NCI-H187 (cell line): Measurements from ENCODE around the gene C1QL2.

Experiments used
- DNase-seq, 2 experiments: peaks; one replicate each; lab custom pipeline; 2025; lab: John Stamatoyannopoulos, UW

Gene C1QL2

GRCh38 chr2:119179202-119179601 is 20.7 kb upstream of the C1QL2 start:
- DNase-seq = no peak

GRCh38 chr2:119178776-119179175 is 20.2 kb upstream of the C1QL2 start:
- DNase-seq = no peak

- DNase-seq = no peak
These were observed 19.3 kb upstream of the C1QL2 start for GRCh38 chr2:119177838-119178190.

DNA sequence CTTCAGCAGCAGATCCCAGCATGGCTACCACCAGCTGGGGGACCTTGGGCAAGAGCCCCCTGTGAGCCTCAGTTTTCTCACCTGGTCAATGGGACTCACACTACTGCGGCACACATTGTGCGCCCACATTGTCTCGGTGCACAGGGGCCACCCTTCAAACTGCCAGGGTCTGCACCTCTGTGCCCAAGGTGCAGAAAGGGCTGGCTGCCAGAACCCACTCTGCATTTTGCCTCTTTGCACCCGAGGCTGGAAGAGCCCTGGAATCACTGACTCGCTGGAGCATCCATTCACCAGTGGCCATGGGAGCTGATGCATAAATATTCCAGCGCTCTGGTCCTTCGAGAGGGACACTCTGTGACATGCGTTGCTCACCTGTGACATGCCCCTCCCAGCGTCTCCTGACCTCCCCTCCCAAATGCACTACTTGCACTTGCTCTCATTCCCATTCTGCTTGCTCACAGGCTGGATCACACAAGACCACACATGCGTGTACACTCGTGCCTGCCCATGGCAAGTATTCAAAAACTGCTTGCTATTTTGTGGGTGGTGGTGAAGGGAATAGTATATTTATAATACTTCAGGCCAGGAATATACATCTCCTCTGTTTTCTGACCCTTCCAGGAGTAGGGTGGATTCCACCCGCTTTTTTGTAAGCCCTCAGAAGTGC is 18.8 kb upstream of the C1QL2 start:
- DNase-seq = no peak

GRCh38 chr2:119175517-119175916 is 17.0 kb upstream of the C1QL2 start:
- no peak for DNase-seq

GRCh38 chr2:119174993-119175347 is 16.4 kb upstream of the C1QL2 start:
- no peak for DNase-seq

- peak in 1 of 2 experiments; percentile 40 for DNase-seq
These were observed 15.9 kb upstream of the C1QL2 start for GRCh38 chr2:119174216-119174992.

DNA sequence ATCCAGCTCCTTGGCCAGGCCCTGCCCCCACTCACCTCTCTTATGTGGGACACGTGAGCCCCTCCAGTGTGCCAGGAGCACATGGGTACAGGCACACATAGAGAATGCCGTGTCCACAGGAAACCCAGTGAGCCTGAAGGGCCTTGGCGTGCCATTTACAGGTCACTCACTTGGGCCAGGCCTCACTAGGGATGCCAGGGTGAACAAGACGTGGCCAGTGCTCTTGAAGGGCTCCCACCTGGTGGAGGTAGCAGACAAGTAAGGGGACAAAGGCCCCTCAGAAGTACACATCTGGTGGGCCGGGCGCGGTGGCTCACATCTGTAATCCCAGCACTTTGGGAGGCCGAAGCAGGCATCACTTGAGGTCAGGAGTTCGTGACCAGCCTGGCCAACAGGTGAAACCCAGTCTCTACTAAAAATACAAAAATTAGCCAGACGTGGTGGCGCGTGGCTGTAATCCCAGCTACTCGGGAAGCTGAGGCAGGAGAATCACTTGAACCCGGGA is 15.1 kb upstream of the C1QL2 start:
- no peak for DNase-seq

- no peak for DNase-seq
These were observed 12.0 kb upstream of the C1QL2 start for GRCh38 chr2:119170504-119170903.

DNA sequence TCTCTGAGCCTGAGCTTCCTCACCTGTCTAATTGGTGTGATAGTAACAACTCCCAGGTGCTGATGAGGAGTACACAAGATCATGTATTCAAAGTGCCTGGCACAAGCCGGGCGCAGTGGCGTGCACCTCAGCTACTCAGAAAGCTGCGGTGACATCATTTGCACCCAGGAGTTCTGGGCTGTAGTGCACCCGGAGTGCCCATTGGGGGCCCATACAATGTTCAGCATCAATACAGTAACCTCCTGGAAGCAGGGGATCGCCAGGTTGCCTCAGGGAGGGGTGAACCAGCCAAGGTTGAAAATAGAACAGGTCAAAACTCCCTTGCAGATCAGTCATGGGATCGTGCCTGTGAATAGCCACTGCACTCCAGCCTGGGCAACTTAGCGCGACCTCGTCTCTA is 11.2 kb upstream of the C1QL2 start:
- DNase-seq = no peak

GRCh38 chr2:119160361-119160990 is 1.9 kb upstream of the C1QL2 start:
- DNase-seq = no peak

- no peak for DNase-seq
These were observed 570 bp downstream of the C1QL2 start for GRCh38 chr2:119157850-119158511.

- no peak for DNase-seq
These were observed 1.4 kb downstream of the C1QL2 start for GRCh38 chr2:119156891-119157773.

GRCh38 chr2:119156105-119156890 is 2.3 kb downstream of the C1QL2 start:
- no peak for DNase-seq

- no peak for DNase-seq
These were observed 2.9 kb downstream of the C1QL2 start for GRCh38 chr2:119155633-119156032.

DNA sequence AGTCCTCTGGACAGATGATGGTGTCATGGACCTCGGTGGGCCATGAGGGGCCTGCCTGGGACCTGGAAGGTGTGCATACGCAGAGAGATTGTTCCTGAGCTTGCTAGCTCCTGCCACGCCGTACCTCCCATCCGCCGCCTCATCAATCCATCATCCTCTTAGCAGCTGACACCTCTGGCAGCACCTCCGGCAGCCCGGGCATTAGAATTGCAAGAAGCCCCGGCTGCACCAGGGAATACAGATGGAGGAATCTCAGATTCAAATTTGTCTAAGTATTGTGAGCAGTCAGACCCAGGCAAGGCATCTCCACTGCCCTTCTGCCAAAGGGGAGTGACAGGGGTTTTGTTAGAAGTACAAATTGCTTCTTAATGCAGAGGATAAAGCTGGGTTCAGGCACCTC is 4.5 kb downstream of the C1QL2 start:
- no peak for DNase-seq

DNA sequence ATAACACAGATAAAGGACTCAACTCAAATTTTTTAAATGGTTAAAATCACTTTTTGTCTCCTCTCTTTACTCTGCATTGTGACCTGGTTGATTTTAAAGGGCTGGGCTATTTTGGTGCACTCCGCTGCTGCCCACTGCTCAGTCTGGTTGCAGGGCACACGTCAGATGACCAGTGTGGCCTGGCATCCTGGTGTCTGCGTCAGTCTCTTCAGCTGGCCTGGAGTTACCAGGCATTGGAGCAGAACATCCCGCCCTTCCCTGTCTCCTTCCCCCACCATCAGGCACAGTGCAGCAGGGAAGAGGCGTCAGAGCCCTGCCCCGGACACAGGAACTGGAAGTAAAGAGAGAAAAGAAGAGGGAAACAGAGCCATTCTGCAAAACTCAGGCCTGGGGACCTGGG is 8.9 kb downstream of the C1QL2 start:
- DNase-seq = no peak

GRCh38 chr2:119147776-119148715 is 10.5 kb downstream of the C1QL2 start:
- DNase-seq = no peak

DNA sequence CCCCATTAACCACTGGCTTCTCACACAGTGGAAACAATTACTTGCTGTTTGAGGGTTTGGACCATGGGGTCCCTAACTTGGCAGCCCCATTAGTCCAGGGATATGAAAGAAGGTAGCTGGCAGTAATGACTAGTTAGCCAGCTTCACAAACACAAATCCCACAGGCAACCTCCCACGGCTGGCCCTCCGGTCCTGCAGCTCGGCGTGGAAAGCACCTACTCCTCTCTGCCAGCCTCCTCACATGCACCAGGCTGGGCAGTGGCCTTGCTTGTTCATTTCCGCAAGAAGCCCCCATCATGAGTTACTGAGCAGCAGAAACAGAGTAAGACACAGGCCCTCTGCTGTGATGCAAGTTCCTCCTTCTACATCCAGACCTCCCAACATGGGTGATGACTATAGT is 13.7 kb downstream of the C1QL2 start:
- no peak for DNase-seq

DNA sequence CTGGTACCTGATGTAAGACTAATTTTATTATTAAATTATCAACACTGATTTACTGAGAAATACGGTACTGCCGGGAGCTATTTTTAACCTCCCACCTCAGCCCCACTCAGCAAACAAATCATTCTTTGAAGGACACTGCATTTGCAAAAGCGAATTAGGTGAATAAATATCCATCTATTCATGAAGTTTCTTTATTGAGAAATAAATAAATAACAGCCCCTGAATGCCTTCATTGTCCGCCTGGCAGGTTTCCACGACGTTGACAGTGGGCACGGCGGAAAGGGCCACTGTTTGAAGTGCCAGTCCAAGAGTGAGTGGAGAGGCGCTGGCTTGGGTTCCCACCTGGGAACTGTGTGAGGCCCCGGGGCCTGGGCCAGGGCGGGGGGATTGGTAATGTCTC is 15.7 kb downstream of the C1QL2 start:
- DNase-seq = no peak
